K562 (cell line): ENCODE data around the gene RFNG. TPM values are rescaled to one million over a fixed set of nuclear protein-coding genes. Genes with fewer than 3 reads are reported as not detected.
A peak's percentile ranks its signal among the peaks of the same experiment; 100 is the strongest.

Source experiments
- ATAC-seq: fragments of 200-7000 bp; cut with Tn5 transposase; 3 replicates; pipeline ENCODE4 v1.9.1; 2020; ENCODE audit warnings: moderate library complexity
- BruUV-seq: library from RNA; stranded (reverse); fragments of 400-500 nt; replicated peaks from 2 replicates; lab custom pipeline; 2021; lab: Mats Ljungman, UMichigan
- CTCF ChIA-PET: fragments of 300-600 bp; formaldehyde crosslinking; extraction: SDS; loops from one replicate; lab custom pipeline; 2021; ENCODE audit warnings: low intra/inter-chr PET ratio; lab: Yijun Ruan, JAX
- POLR2A ChIA-PET: fragments of 300-600, 350-650 bp; sonication (Branson Sonifier 250); formaldehyde crosslinking; extraction: SDS; loops from one replicate; lab custom pipeline; 2021; ENCODE audit warnings: antibody characterized with exemption, inconsistent platforms; lab: Yijun Ruan, JAX
- DNase-seq, 4 experiments: peaks; one replicate each; pipeline versions ENCODE4 v3.0.0 to v3.0.0-alpha.2; 2011 to 2018; ENCODE audit warnings: low spot score in 3 of 4, mixed read lengths in 3 of 4; ENCODE audit errors: extremely low read depth in 1 of 4
- FAIRE-seq: peaks from 2 replicates; lab custom pipeline; 2011; peaks lifted over from hg19 to GRCh38; lab: Jason Lieb, UNC
- H2AFZ ChIP-seq: 2 replicates; pipeline ENCODE4 v1.6.0; 2011; ENCODE audit warnings: low read depth, low read length, control low read depth, inconsistent platforms
- H3K27ac ChIP-seq: fragments of 200-600 bp; 3 replicates; pipeline ENCODE4 v1.8.0; 2011; ENCODE audit warnings: low read depth, mild to moderate bottlenecking, control low read depth, inconsistent platforms, low read length, moderate library complexity, mixed read lengths; ENCODE audit errors: extremely low read depth
- H3K27me3 ChIP-seq, 2 experiments: fragments of 300-600 bp in 1 of 2; 2 replicates in 1 of 2; 3 replicates in 1 of 2; pipeline versions ENCODE4 v1.6.0 to v1.8.0; 2011; ENCODE audit warnings: inconsistent platforms in 2 of 2, low read length in 2 of 2, mild to moderate bottlenecking in 1 of 2, mixed read lengths in 1 of 2, moderate library complexity in 1 of 2; ENCODE audit not compliant: control insufficient read depth in 2 of 2, insufficient read depth in 2 of 2
- H3K36me3 ChIP-seq: fragments of 300-600 bp; 3 replicates; pipeline ENCODE4 v1.8.0; 2011; ENCODE audit warnings: mild to moderate bottlenecking, low read length, inconsistent platforms; ENCODE audit not compliant: control insufficient read depth, insufficient read depth
- H3K4me1 ChIP-seq, 2 experiments: fragments of 200-600 bp in 1 of 2; replicated peaks in 1 of 2; 2 replicates in 1 of 2; 3 replicates in 1 of 2; pipeline versions ENCODE4 v1.5.1 to v1.8.0; 2011; ENCODE audit warnings: inconsistent platforms in 2 of 2, low read length in 2 of 2, mild to moderate bottlenecking in 1 of 2, mixed read lengths in 1 of 2, moderate library complexity in 1 of 2; ENCODE audit not compliant: control insufficient read depth in 2 of 2, insufficient read depth in 2 of 2
- H3K4me2 ChIP-seq: 2 replicates; pipeline ENCODE4 v1.6.1; 2011; ENCODE audit warnings: low read length, control low read depth, inconsistent platforms, mixed read lengths; ENCODE audit not compliant: insufficient read depth
- H3K4me3 ChIP-seq: fragments of 200-600 bp; sonication (generic), shearing (Covaris generic); 2 replicates; pipeline ENCODE4 v1.5.1; 2016; ENCODE audit warnings: control low read depth, inconsistent platforms
- H3K79me2 ChIP-seq: fragments of 200-600 bp; 3 replicates; pipeline ENCODE4 v1.8.0; 2011; ENCODE audit warnings: low read length, inconsistent platforms; ENCODE audit not compliant: control insufficient read depth, insufficient read depth
- H3K9ac ChIP-seq, 2 experiments: 2 replicates each; pipeline versions ENCODE4 v1.6.0 to v1.6.1; 2011; ENCODE audit warnings: low read depth in 2 of 2, low read length in 2 of 2, control low read depth in 1 of 2, inconsistent platforms in 1 of 2, mild to moderate bottlenecking in 1 of 2, mixed read lengths in 1 of 2; ENCODE audit not compliant: insufficient read depth in 1 of 2
- H3K9me1 ChIP-seq: one replicate; pipeline ENCODE4 v1.6.0; 2011; ENCODE audit warnings: inconsistent platforms, mild to moderate bottlenecking, low read length, moderate library complexity; ENCODE audit not compliant: control insufficient read depth, insufficient read depth
- H3K9me3 ChIP-seq: replicated peaks from 2 replicates; pipeline ENCODE4 v1.5.1; 2011; ENCODE audit warnings: low read depth, low read length, inconsistent platforms; ENCODE audit not compliant: control insufficient read depth, insufficient read depth
- H4K20me1 ChIP-seq: replicated peaks from 2 replicates; pipeline ENCODE4 v1.6.1; 2011; ENCODE audit warnings: low read length, inconsistent platforms, mixed read lengths; ENCODE audit not compliant: control insufficient read depth, insufficient read depth
- CBX3 ChIP-seq, 2 experiments: IDR thresholded peaks; 1 replicate in 1 of 2; 2 replicates in 1 of 2; pipeline ENCODE4 v1.6.1; 2012; ENCODE audit warnings: inconsistent platforms in 2 of 2, low read length in 2 of 2, borderline replicate concordance in 1 of 2, control low read depth in 1 of 2
- CCNT2 ChIP-seq: IDR thresholded peaks from 2 replicates; pipeline ENCODE4 v1.6.1; 2011; ENCODE audit warnings: borderline replicate concordance, low read depth, mild to moderate bottlenecking, moderate library complexity, mixed read lengths, low read length; ENCODE audit not compliant: insufficient read length; ENCODE audit errors: extremely low read depth
- E2F1 ChIP-seq: sonication (generic); formaldehyde crosslinking; IDR thresholded peaks from 2 replicates; pipeline ENCODE4 v1.8.1; 2023; ENCODE audit warnings: mild to moderate bottlenecking, missing genetic modification reagents, moderate library complexity
- GTF2A2 ChIP-seq: IDR thresholded peaks from 2 replicates; pipeline ENCODE4 v1.6.1; 2016; ENCODE audit warnings: mild to moderate bottlenecking, missing genetic modification characterization, missing compliant biosample characterization
- HMGN3 ChIP-seq: IDR thresholded peaks from 2 replicates; pipeline ENCODE4 v1.6.1; 2011; ENCODE audit warnings: borderline replicate concordance, low read depth, mild to moderate bottlenecking, mixed read lengths, low read length; ENCODE audit not compliant: insufficient read length; ENCODE audit errors: extremely low read depth
- MCM2 ChIP-seq: fragments of 450-650 bp; IDR thresholded peaks from 2 replicates; pipeline ENCODE4 v1.6.1; 2017; ENCODE audit warnings: low read depth, mild to moderate bottlenecking
- PTTG1 ChIP-seq: fragments of 450-650 bp; IDR thresholded peaks from 2 replicates; pipeline ENCODE4 v1.6.1; 2016; ENCODE audit warnings: low read depth, mild to moderate bottlenecking, missing genetic modification characterization, missing compliant biosample characterization
- SRF ChIP-seq, 2 experiments: fragments of 250-450, 450-650 bp in 1 of 2; sonication (Bioruptor Pico) in 1 of 2; sonication (generic) in 1 of 2; formaldehyde crosslinking; IDR thresholded peaks; 2 replicates each; pipeline versions ENCODE4 v1.5.0 to v1.5.1; 2020 to 2022; ENCODE audit warnings: mild to moderate bottlenecking in 1 of 2, missing genetic modification reagents in 1 of 2
- TBL1XR1 ChIP-seq, 2 experiments: IDR thresholded peaks; 2 replicates each; pipeline ENCODE4 v1.6.1; 2012; ENCODE audit warnings: improper control_type of control experiment in 2 of 2, low read length in 2 of 2, mild to moderate bottlenecking in 1 of 2
- ZFX ChIP-seq: sonication (generic); formaldehyde crosslinking; IDR thresholded peaks from 2 replicates; pipeline ENCODE4 v1.8.0; 2022; ENCODE audit warnings: mild to moderate bottlenecking, missing genetic modification reagents, moderate library complexity
- WGBS: fragments of 100-300 bp; shearing (Covaris generic); methylation state at CpG from one replicate; pipeline ENCODE4 v1.1.6; 2016; ENCODE audit warnings: low coverage, mixed read lengths; ENCODE audit not compliant: insufficient coverage; ENCODE audit errors: missing lambda C conversion rate; 5-methylcytosine and 5-hydroxymethylcytosine counted together
- in situ Hi-C: fragments of 300-500 bp; cut with MboI; formaldehyde crosslinking; loops from 4 replicates; pipeline ENCODE4 v1.15.0; 2018; ENCODE audit warnings: inconsistent platforms, mixed read lengths
- intact Hi-C: fragments of 100-400 bp; cut with micrococcal nuclease; formaldehyde crosslinking; loops from 2 replicates; pipeline ENCODE4 v1.14.2; 2022
- polyA plus RNA-seq, 8 experiments: library from polyadenylated mRNA; depleted of rRNA in 4 of 8; stranded (reverse) in 5 of 8; unstranded in 3 of 8; fragments of >200 nt; fragmentation: Nextera tagmentation in 2 of 8; fragmentation: Illumina TruSeq in 1 of 8; extraction: Ambion mirVana in 2 of 8; extraction: Trizol in 1 of 8; gene quantifications; 2 replicates each; pipeline versions ENCODE4 v1.2.1 to v1.2.3, GENCODE V29; 2011 to 2014; ENCODE audit warnings: inconsistent platforms in 1 of 8, missing spikeins in 1 of 8
- total RNA-seq, 7 experiments: library from RNA; depleted of rRNA in 6 of 7; stranded (reverse); fragments of >200 nt in 6 of 7; fragmentation: Illumina TruSeq in 2 of 7; extraction: Trizol in 2 of 7; gene quantifications; 2 replicates each; pipeline versions ENCODE4 v1.2.1 to v1.2.3, GENCODE V29; 2011 to 2021; ENCODE audit warnings: low replicate concordance in 1 of 7
- TF ChIP-seq, protein P1 (sequence below): fragments of 450-650 bp; IDR thresholded peaks from 2 replicates; pipeline ENCODE4 v1.6.1; 2017; ENCODE audit warnings: antibody characterized with exemption
- TF ChIP-seq, protein P2 (sequence below): sonication (generic); formaldehyde crosslinking; IDR thresholded peaks from 2 replicates; pipeline ENCODE4 v1.8.0; 2023; ENCODE audit warnings: mild to moderate bottlenecking, missing genetic modification reagents

RFNG gene
- total and polyA plus RNA-seq, 9 of the 15 experiments (the other 6 are each of a cell fraction or from before 2014, with no cell fraction given), result 0.32 to 32.8 (median 9.5) TPM

DNA sequence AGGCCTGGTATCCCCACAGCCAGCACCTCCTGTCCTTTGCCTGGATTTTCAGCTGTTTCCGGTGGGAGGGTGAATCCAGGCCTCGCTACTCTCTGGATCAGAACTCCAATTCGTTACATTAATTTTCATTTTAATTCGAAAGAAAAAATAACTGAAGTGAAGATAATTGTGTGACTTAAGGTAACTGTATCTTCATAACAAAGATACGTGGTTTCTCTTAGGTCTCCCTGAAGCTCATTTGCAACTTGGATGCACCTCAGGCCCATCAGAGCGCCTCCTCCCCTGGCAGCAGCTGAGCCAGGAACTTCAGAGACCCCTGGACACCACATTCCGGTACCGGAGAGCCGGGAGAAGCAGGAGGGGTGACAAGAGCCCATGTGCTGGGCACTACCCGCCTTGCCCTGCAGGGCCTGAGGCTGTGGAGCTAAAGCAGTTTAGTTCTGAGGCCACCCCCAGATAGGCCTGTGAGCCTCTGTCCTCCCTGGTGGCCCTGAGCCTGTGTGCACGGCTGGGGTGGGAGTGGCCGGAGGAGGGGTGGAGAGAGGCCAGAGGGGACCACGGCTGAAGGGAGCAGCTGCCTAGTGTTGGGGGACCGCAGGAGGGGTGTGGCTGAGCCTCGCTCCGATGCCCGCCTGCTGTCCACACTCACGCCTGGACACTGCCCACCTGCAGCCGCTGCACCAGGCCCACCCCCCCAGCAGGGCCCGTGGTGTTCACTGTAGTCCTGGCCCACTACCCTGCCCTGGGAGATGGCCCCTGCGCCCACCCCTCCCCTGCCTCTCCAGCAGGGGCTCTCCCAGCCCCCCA is 25.4 kb upstream of the RFNG start:
- Histone ChIP-seq H3K27ac (no peak overlapping the region), H3K36me3 (peaks cover 43% of the 10 kb centered on the region; the same call in 2 of the 3 replicates), H3K4me2 (no peak overlapping the region), H3K79me2 (no peaks in the 10 kb centered on the region), H3K27me3 (no peaks in the 10 kb centered on the region), H4K20me1 (peaks cover 27% of the 10 kb centered on the region), H3K4me3 (no peak overlapping the region), H3K9ac (peak overlapping the region in 1 of 2 experiments; percentile 75; a peak in 2 of 4 replicates), H3K9me1 (peaks cover 3% of the 10 kb centered on the region), H3K4me1 (peaks cover 0 to 49% of the 10 kb centered on the region in 2 experiments; a peak in 2 of 5 replicates), H3K9me3 (no peaks in the 10 kb centered on the region), H2AFZ (no peak overlapping the region)
- 67% methylated on average over 12 of the region's 21 CpGs for WGBS
- in situ Hi-C loops (no loop called here), intact Hi-C loops (no loop called here)
- CTCF ChIA-PET, result no interaction called here
- BruUV-seq, result no TSS peak
- POLR2A ChIA-PET, result interaction anchor here (0.5 to 4.2 kb wide), 12 partner anchors 11 to 949 kb away, joined by 3 to 52 read pairs (median 3); partner anchors contain the start of genes DUS1L and FASN
- DNase-seq, result peak in 1 of 4 experiments; percentile 55
- FAIRE-seq, result peak; percentile 52
- ATAC-seq, result peak; percentile 74
- TF ChIP-seq ZFX (CRISPR knock-in tag) (no peak), CBX3 (IDR thresholded peaks at IDR 0.05; ENCODE audit: borderline replicate concordance in 1 of 2, low read length in 2 of 2) (no peak), HMGN3 (peak; percentile 70), PTTG1 (tag) (no peak), GTF2A2 (tag) (no peak), CCNT2 (peak; percentile 63), TBL1XR1 (IDR thresholded peaks at IDR 0.05; ENCODE audit: low read length in 2 of 2) (0 out of 4 replicates have a peak, but pooled peaks of 1 of the 2 experiments have one; percentile 15), MCM2 (no peak), E2F1 (CRISPR knock-in tag) (no peak), SRF (CRISPR knock-in tag; IDR thresholded peaks at IDR 0.05) (no peak)
- TF ChIP-seq, protein P1, sequence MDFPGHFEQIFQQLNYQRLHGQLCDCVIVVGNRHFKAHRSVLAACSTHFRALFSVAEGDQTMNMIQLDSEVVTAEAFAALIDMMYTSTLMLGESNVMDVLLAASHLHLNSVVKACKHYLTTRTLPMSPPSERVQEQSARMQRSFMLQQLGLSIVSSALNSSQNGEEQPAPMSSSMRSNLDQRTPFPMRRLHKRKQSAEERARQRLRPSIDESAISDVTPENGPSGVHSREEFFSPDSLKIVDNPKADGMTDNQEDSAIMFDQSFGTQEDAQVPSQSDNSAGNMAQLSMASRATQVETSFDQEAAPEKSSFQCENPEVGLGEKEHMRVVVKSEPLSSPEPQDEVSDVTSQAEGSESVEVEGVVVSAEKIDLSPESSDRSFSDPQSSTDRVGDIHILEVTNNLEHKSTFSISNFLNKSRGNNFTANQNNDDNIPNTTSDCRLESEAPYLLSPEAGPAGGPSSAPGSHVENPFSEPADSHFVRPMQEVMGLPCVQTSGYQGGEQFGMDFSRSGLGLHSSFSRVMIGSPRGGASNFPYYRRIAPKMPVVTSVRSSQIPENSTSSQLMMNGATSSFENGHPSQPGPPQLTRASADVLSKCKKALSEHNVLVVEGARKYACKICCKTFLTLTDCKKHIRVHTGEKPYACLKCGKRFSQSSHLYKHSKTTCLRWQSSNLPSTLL, result no peak
- TF ChIP-seq, protein P2, sequence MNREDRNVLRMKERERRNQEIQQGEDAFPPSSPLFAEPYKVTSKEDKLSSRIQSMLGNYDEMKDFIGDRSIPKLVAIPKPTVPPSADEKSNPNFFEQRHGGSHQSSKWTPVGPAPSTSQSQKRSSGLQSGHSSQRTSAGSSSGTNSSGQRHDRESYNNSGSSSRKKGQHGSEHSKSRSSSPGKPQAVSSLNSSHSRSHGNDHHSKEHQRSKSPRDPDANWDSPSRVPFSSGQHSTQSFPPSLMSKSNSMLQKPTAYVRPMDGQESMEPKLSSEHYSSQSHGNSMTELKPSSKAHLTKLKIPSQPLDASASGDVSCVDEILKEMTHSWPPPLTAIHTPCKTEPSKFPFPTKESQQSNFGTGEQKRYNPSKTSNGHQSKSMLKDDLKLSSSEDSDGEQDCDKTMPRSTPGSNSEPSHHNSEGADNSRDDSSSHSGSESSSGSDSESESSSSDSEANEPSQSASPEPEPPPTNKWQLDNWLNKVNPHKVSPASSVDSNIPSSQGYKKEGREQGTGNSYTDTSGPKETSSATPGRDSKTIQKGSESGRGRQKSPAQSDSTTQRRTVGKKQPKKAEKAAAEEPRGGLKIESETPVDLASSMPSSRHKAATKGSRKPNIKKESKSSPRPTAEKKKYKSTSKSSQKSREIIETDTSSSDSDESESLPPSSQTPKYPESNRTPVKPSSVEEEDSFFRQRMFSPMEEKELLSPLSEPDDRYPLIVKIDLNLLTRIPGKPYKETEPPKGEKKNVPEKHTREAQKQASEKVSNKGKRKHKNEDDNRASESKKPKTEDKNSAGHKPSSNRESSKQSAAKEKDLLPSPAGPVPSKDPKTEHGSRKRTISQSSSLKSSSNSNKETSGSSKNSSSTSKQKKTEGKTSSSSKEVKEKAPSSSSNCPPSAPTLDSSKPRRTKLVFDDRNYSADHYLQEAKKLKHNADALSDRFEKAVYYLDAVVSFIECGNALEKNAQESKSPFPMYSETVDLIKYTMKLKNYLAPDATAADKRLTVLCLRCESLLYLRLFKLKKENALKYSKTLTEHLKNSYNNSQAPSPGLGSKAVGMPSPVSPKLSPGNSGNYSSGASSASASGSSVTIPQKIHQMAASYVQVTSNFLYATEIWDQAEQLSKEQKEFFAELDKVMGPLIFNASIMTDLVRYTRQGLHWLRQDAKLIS (CRISPR knock-in tag), result 0 out of 2 replicates have a peak, but pooled peaks have one; percentile 64
